HEK293 (cell line): Measurements from ENCODE around the gene PSG11.
"Not testable (repeated sequence)": the region's sequence is repeated elsewhere in the genome, so short reads cannot be mapped to it uniquely, and the experiment has no call there.

Experiments used
- CTCF ChIA-PET: fragments of 350-600 bp; formaldehyde crosslinking; extraction: SDS; loops from one replicate; lab custom pipeline; 2021; ENCODE audit warnings: antibody characterized with exemption; lab: Yijun Ruan, JAX
- POLR2A ChIA-PET: fragments of 300-600 bp; formaldehyde crosslinking; extraction: SDS; loops from one replicate; lab custom pipeline; 2020; ENCODE audit warnings: antibody characterized with exemption, inconsistent platforms; lab: Yijun Ruan, JAX
- H3K27ac ChIP-seq: fragments of 200-500 bp; sonication (Bioruptor generic); 2 replicates; pipeline ENCODE4 v1.5.1; 2014; ENCODE audit warnings: low read depth, low read length, control low read depth, inconsistent platforms; ENCODE audit errors: extremely low read depth
- H3K36me3 ChIP-seq, 2 experiments: fragments of 200-500 bp in 1 of 2; sonication (Bioruptor generic) in 1 of 2; 1 replicate in 1 of 2; 2 replicates in 1 of 2; pipeline ENCODE4 v1.5.1; 2014 to 2017; ENCODE audit warnings: inconsistent platforms in 2 of 2, low read length in 2 of 2; ENCODE audit not compliant: control insufficient read depth in 2 of 2, insufficient read depth in 1 of 2
- H3K4me1 ChIP-seq: fragments of 200-500 bp; sonication (Bioruptor generic); 2 replicates; pipeline ENCODE4 v1.5.1; 2014; ENCODE audit warnings: mild to moderate bottlenecking, low read length, inconsistent platforms; ENCODE audit not compliant: control insufficient read depth, insufficient read depth
- H3K4me3 ChIP-seq: 2 replicates; pipeline ENCODE4 v1.5.1; 2011; ENCODE audit warnings: low read depth, mild to moderate bottlenecking, control low read depth, low read length, moderate library complexity
- H3K9me3 ChIP-seq: fragments of 200-500 bp; sonication (Bioruptor generic); 2 replicates; pipeline ENCODE4 v1.5.1; 2014; ENCODE audit warnings: low read depth, low read length, inconsistent platforms; ENCODE audit not compliant: control insufficient read depth, insufficient read depth
- BCL11B ChIP-seq: fragments of 450-650 bp; formaldehyde crosslinking; IDR thresholded peaks from 2 replicates; pipeline ENCODE4 v1.5.1; 2016; ENCODE audit warnings: low read depth, missing biosample characterization, missing genetic modification characterization
- EGR2 ChIP-seq: fragments of 450-650 bp; formaldehyde crosslinking; IDR thresholded peaks from 2 replicates; pipeline ENCODE4 v1.5.1; 2016; ENCODE audit warnings: low read depth, missing biosample characterization, missing genetic modification characterization
- ELK4 ChIP-seq: IDR thresholded peaks from 2 replicates; pipeline ENCODE4 v1.6.1; 2011; ENCODE audit warnings: mild to moderate bottlenecking, low read depth, low read length, borderline replicate concordance
- GFI1B ChIP-seq: fragments of 450-650 bp; formaldehyde crosslinking; IDR thresholded peaks from 2 replicates; pipeline ENCODE4 v1.5.1; 2016; ENCODE audit warnings: missing biosample characterization, missing genetic modification characterization
- KLF7 ChIP-seq: fragments of 450-650 bp; formaldehyde crosslinking; IDR thresholded peaks from 2 replicates; pipeline ENCODE4 v1.5.1; 2016; ENCODE audit warnings: missing biosample characterization, missing genetic modification characterization, borderline replicate concordance
- PATZ1 ChIP-seq: fragments of 450-650 bp; formaldehyde crosslinking; IDR thresholded peaks from 2 replicates; pipeline ENCODE4 v1.5.1; 2016; ENCODE audit warnings: missing biosample characterization, missing genetic modification characterization
- PRDM10 ChIP-seq: fragments of 450-650 bp; formaldehyde crosslinking; IDR thresholded peaks from 2 replicates; pipeline ENCODE4 v1.5.1; 2016; ENCODE audit warnings: missing biosample characterization, missing genetic modification characterization
- TCF7L2 ChIP-seq: IDR thresholded peaks from 2 replicates; pipeline ENCODE4 v1.6.1; 2011; ENCODE audit warnings: low read depth, mild to moderate bottlenecking, inconsistent platforms, low read length, moderate library complexity, borderline replicate concordance
- ZFP41 ChIP-seq: fragments of 450-650 bp; formaldehyde crosslinking; IDR thresholded peaks from 2 replicates; pipeline ENCODE4 v1.5.1; 2016; ENCODE audit warnings: missing biosample characterization, missing genetic modification characterization, borderline replicate concordance
- ZNF133 ChIP-seq: fragments of 450-650 bp; formaldehyde crosslinking; IDR thresholded peaks from 2 replicates; pipeline ENCODE4 v1.5.1; 2016; ENCODE audit warnings: missing biosample characterization, missing genetic modification characterization
- ZNF138 ChIP-seq: fragments of 450-650 bp; formaldehyde crosslinking; IDR thresholded peaks from 2 replicates; pipeline ENCODE4 v1.5.1; 2016; ENCODE audit warnings: missing biosample characterization, missing genetic modification characterization, borderline replicate concordance
- ZNF302 ChIP-seq: fragments of 450-650 bp; formaldehyde crosslinking; IDR thresholded peaks from 2 replicates; pipeline ENCODE4 v1.5.1; 2016; ENCODE audit warnings: missing biosample characterization, missing genetic modification characterization, low read depth
- ZNF514 ChIP-seq: fragments of 450-650 bp; formaldehyde crosslinking; IDR thresholded peaks from 2 replicates; pipeline ENCODE4 v1.5.1; 2016; ENCODE audit warnings: missing biosample characterization, missing genetic modification characterization
- ZNF704 ChIP-seq: fragments of 450-650 bp; formaldehyde crosslinking; IDR thresholded peaks from 2 replicates; pipeline ENCODE4 v1.5.1; 2016; ENCODE audit warnings: missing biosample characterization, missing genetic modification characterization
- TF ChIP-seq, protein P1 (sequence below): fragments of 450-650 bp; formaldehyde crosslinking; optimal IDR thresholded peaks from 2 replicates; pipeline ENCODE3; 2016; ENCODE audit warnings: missing biosample characterization, mild to moderate bottlenecking, missing genetic modification characterization
- TF ChIP-seq, protein P2 (sequence below): fragments of 450-650 bp; IDR thresholded peaks from 2 replicates; pipeline ENCODE4 v1.5.1; 2018; ENCODE audit warnings: missing biosample characterization, mild to moderate bottlenecking, missing genetic modification characterization
- TF ChIP-seq, protein P3 (sequence below): fragments of 450-650 bp; formaldehyde crosslinking; IDR thresholded peaks from 2 replicates; pipeline ENCODE4 v1.5.1; 2017; ENCODE audit warnings: missing biosample characterization, missing genetic modification characterization

Gene PSG11

GRCh38 chr19:42992029-42992604 is 34.2 kb downstream of the PSG11 start:
- H3K36me3 ChIP-seq, POLR2A ChIA-PET, H3K4me1 ChIP-seq, H3K27ac ChIP-seq, H3K9me3 ChIP-seq, H3K4me3 ChIP-seq: not testable (repeated sequence)
- CTCF ChIA-PET: interaction anchor here (0.8 kb wide), 1 partner anchor 285 kb away, joined by 3 read pairs; no protein-coding TSS in a partner anchor
- peak; percentile 92 for TF ChIP-seq PRDM10 (tag by site-specific recombination)

DNA sequence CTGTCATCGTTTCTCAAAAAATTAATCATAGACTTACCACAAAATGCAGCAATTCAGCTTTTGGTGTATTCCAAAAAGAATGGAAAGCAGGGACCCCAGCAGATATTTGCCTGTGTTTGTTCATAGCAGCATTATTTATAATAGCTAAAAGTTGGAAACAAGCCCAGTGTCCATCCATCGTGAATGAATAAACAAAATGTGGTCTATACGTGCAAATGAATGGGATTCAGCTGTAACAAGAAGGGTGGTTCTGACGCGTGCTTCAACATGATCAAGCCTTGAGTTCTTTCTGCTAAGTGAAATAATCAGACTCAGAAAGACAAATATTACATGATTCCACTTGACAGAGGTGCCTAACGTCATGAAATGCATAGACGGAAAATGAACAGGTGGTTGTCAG is 36.4 kb downstream of the PSG11 start:
- Histone ChIP-seq H3K4me3 (no peak overlapping the region), H3K9me3 (no peaks in the 10 kb centered on the region), H3K4me1 (no peaks in the 10 kb centered on the region), H3K27ac (no peak overlapping the region), H3K36me3 (no peaks in the 10 kb centered on the region; a peak in 1 of 3 replicates)
- CTCF ChIA-PET: no interaction called here
- POLR2A ChIA-PET: no interaction called here
- TF ChIP-seq PATZ1 (tag by site-specific recombination) (no peak), ZNF704 (tag by site-specific recombination) (no peak), TCF7L2 (no peak), ZNF514 (tag by site-specific recombination) (no peak), ZNF138 (tag by site-specific recombination) (no peak), BCL11B (tag by site-specific recombination) (no peak), ELK4 (no peak), EGR2 (tag by site-specific recombination) (no peak), ZNF302 (tag by site-specific recombination) (no peak), ZFP41 (tag by site-specific recombination) (no peak), GFI1B (tag by site-specific recombination) (no peak), ZNF133 (tag by site-specific recombination) (no peak), KLF7 (tag by site-specific recombination) (no peak)
- TF ChIP-seq, protein P1, sequence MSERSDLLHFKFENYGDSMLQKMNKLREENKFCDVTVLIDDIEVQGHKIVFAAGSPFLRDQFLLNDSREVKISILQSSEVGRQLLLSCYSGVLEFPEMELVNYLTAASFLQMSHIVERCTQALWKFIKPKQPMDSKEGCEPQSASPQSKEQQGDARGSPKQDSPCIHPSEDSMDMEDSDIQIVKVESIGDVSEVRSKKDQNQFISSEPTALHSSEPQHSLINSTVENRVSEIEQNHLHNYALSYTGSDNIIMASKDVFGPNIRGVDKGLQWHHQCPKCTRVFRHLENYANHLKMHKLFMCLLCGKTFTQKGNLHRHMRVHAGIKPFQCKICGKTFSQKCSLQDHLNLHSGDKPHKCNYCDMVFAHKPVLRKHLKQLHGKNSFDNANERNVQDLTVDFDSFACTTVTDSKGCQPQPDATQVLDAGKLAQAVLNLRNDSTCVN (tag by site-specific recombination): no peak
- TF ChIP-seq, protein P2, sequence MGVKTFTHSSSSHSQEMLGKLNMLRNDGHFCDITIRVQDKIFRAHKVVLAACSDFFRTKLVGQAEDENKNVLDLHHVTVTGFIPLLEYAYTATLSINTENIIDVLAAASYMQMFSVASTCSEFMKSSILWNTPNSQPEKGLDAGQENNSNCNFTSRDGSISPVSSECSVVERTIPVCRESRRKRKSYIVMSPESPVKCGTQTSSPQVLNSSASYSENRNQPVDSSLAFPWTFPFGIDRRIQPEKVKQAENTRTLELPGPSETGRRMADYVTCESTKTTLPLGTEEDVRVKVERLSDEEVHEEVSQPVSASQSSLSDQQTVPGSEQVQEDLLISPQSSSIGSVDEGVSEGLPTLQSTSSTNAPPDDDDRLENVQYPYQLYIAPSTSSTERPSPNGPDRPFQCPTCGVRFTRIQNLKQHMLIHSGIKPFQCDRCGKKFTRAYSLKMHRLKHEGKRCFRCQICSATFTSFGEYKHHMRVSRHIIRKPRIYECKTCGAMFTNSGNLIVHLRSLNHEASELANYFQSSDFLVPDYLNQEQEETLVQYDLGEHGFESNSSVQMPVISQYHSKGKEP (tag by site-specific recombination): no peak
- TF ChIP-seq, protein P3, sequence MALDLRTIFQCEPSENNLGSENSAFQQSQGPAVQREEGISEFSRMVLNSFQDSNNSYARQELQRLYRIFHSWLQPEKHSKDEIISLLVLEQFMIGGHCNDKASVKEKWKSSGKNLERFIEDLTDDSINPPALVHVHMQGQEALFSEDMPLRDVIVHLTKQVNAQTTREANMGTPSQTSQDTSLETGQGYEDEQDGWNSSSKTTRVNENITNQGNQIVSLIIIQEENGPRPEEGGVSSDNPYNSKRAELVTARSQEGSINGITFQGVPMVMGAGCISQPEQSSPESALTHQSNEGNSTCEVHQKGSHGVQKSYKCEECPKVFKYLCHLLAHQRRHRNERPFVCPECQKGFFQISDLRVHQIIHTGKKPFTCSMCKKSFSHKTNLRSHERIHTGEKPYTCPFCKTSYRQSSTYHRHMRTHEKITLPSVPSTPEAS (tag by site-specific recombination): no peak

- CTCF ChIA-PET, H3K27ac ChIP-seq, H3K4me3 ChIP-seq, H3K36me3 ChIP-seq, H3K9me3 ChIP-seq, H3K4me1 ChIP-seq, POLR2A ChIA-PET: not testable (repeated sequence)
Measured at GRCh38 chr19:42989186-42989585, 37.1 kb downstream of the PSG11 start.
